ENCODE results near the gene TUBB4A. TPM values are rescaled to one million over a fixed set of nuclear protein-coding genes. Genes with fewer than 3 reads are reported as not detected.
"Not testable (repeated sequence)": the region's sequence is repeated elsewhere in the genome, so short reads cannot be mapped to it uniquely, and the experiment has no call there.

The TUBB4A gene
- 1.2 TPM for total RNA-seq
- long read RNA-seq, partial matches to known transcripts = 0 of 1 reads
- long read RNA-seq, other reads (novel, unspliced or antisense) = 1 of 1 reads

GRCh38 chr19:6501740-6502648 is at the start of gene TUBB4A:
Gene TUBB4A (minus strand): TSS chr19:6502309. CDS start chr19:6502212, 97 bp downstream.
- peaks cover 32% of the 10 kb centered on the region for H3K27me3 ChIP-seq (ENCODE audit: low read depth)
- ATAC-seq (peak; percentile 29 to 43), DNase-seq (no peak)
- intact Hi-C loops (cut with DNase I) = no loop called here
- H3K9me3 ChIP-seq = no peaks in the 10 kb centered on the region
- TF ChIP-seq, protein P1, sequence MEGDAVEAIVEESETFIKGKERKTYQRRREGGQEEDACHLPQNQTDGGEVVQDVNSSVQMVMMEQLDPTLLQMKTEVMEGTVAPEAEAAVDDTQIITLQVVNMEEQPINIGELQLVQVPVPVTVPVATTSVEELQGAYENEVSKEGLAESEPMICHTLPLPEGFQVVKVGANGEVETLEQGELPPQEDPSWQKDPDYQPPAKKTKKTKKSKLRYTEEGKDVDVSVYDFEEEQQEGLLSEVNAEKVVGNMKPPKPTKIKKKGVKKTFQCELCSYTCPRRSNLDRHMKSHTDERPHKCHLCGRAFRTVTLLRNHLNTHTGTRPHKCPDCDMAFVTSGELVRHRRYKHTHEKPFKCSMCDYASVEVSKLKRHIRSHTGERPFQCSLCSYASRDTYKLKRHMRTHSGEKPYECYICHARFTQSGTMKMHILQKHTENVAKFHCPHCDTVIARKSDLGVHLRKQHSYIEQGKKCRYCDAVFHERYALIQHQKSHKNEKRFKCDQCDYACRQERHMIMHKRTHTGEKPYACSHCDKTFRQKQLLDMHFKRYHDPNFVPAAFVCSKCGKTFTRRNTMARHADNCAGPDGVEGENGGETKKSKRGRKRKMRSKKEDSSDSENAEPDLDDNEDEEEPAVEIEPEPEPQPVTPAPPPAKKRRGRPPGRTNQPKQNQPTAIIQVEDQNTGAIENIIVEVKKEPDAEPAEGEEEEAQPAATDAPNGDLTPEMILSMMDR (IDR thresholded peaks at IDR 0.05) = no peak
- no peak within 1 kb of the TSS for H3K27ac ChIP-seq
- peaks cover 11% of the 10 kb centered on the region for H3K4me1 ChIP-seq
- H3K4me3 ChIP-seq = peak within 1 kb of the TSS; percentile 50
- no peaks in the 10 kb centered on the region for H3K36me3 ChIP-seq

DNA sequence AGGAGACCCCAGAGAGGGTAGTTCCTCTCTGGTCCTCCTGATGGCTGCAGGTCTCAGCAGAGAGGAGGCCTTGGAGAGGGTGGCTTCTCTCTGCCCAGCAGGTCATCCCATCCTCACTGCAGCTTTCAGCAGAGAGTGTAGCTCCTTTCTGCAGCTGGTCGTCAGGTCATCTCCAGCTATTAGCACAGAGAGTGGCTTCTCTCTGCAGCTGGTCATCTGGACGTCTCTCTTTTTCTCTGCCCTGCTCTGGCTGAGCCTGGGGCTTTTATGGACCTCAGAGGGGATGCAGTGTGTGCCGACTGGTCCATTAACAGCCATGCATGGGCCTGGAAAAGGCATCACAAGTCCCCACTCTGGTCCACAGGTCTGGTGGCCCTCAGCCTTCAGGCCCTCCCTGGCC is 49.0 kb upstream of the TUBB4A start:
- no peak overlapping the region for H3K27ac ChIP-seq
- H3K9me3 ChIP-seq = no peaks in the 10 kb centered on the region
- H3K36me3 ChIP-seq = no peaks in the 10 kb centered on the region
- no peak overlapping the region for H3K4me3 ChIP-seq
- intact Hi-C loops (cut with DNase I) = no loop called here
- no peaks in the 10 kb centered on the region for H3K27me3 ChIP-seq (ENCODE audit: low read depth)
- ATAC-seq (peak; percentile 11 to 30), DNase-seq (no peak)
- TF ChIP-seq, protein P1 (IDR thresholded peaks at IDR 0.05) = no peak
- peaks cover 6% of the 10 kb centered on the region for H3K4me1 ChIP-seq

DNA sequence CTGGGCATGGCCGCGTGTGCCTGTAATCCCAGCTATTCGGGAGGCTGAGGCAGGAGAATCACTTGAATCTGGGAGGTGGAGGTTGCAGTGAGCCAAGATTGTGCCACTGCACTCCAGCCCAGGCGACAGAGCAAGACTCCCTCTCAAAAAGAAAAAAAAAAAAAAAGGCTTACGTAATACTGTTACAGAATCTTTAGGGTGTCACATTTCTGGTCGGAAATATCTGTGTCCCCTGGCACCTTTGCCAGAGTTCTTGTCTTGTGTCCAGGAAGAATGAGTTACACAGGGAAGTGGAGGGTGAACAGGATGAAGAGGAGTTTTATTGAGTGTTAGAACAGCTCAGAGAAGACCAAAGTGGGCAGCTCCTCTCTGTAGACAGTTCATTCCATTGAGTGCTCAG is 48.6 kb upstream of the TUBB4A start:
- H3K27ac ChIP-seq; H3K4me1 ChIP-seq; H3K27me3 ChIP-seq (ENCODE audit: low read depth); H3K4me3 ChIP-seq; H3K36me3 ChIP-seq; DNase-seq; intact Hi-C loops (cut with DNase I); H3K9me3 ChIP-seq: not testable (repeated sequence)
- peak in 1 of 2 donors; percentile 29 for ATAC-seq

DNA sequence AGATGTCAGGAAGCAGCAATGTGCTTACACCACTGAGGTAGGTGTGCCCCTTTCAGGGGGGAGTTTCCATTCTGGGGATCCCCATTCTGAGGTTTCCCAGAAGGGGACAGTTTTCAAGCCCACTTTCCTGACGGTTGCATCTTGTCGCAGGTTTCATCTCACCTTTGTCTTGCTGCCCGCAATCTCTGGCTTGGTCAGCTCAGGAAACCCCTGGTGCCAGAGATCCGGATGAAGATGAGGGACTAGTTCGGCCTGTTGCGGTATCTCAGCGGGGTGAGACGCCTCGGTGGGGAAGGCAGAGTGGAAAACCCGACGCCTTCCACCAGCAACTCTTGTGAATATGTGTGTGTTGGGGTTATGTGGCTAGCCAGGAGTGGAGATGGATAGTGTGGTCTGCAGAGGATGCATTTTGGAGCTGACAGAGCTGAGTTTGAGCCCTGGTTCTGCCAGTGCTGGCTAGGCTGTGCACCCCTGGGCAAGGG is 41.8 kb upstream of the TUBB4A start:
- ATAC-seq (no peak), DNase-seq (no peak)
- Histone ChIP-seq H3K9me3 (no peaks in the 10 kb centered on the region), H3K27me3 (ENCODE audit: low read depth) (no peaks in the 10 kb centered on the region), H3K4me1 (no peaks in the 10 kb centered on the region), H3K36me3 (no peaks in the 10 kb centered on the region), H3K4me3 (no peak overlapping the region), H3K27ac (no peak overlapping the region)
- intact Hi-C loops (cut with DNase I) = no loop called here
- TF ChIP-seq, protein P1 (IDR thresholded peaks at IDR 0.05) = no peak

DNA sequence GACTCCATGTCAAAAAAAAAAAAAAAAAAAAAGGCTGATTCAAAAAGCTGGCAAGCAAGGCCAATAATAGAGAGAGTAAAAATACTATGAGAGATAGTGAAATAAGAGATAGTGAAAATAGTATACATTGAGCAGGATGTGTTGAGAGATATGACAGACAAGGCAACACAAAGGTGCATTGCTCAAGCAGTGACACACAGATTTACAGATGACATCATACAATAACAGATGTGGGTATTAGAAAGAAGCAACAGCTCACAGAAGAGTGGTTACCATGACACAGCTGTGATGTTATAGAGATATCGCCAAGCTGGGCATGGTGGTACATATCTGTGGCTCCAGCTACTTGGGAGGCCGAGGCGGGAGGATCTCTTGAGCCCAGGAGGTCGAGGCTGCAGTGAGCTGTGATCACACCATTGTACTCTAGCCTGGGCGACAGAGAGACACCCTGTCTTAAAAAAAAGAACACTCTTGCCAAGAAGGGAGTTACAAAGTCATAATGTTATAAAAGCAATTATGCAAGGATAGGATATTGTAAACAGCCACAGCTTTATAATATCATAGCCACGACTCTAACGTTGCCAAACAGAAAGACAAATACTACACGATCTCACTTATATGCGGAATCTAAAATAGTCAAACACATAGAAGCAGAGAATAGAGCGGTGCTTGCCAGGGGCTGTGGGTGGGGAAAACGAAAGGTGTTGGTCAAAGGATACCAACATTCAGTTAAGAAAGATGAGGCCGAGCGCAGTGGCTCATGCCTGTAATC is 39.0 kb upstream of the TUBB4A start:
- no peaks in the 10 kb centered on the region for H3K9me3 ChIP-seq
- H3K36me3 ChIP-seq = no peaks in the 10 kb centered on the region
- no peak overlapping the region for H3K27ac ChIP-seq
- intact Hi-C loops (cut with DNase I) = no loop called here
- DNase-seq (no peak), ATAC-seq (no peak)
- H3K27me3 ChIP-seq (ENCODE audit: low read depth) = no peaks in the 10 kb centered on the region
- H3K4me1 ChIP-seq = peaks cover 13% of the 10 kb centered on the region
- TF ChIP-seq, protein P1 (IDR thresholded peaks at IDR 0.05) = no peak
- no peak overlapping the region for H3K4me3 ChIP-seq

All from lower lobe of right lung (tissue), 2 donors.